ENCODE measurements around the gene THSD7B.

- no peak for TF ChIP-seq CTCF (conservative IDR thresholded peaks at IDR 0.05 in 1 of 2, IDR thresholded peaks at IDR 0.05 in 1 of 2; ENCODE audit: extremely low read depth in 1 of 2, insufficient read depth in 1 of 2, low read depth in 1 of 2, low read length in 2 of 2)
- TF ChIP-seq EZH2 (IDR thresholded peaks at IDR 0.05; ENCODE audit: borderline replicate concordance, low read length) = no peak
Observed at GRCh38 chr2:136929531-136929930, 164.2 kb downstream of the THSD7B start.

Data from mammary epithelial cell (primary cell).